Ishikawa (cell line): ENCODE measurements around the gene SMAD9.

Experiments
- CEBPB ChIP-seq: IDR thresholded peaks from 2 replicates; pipeline ENCODE4 v1.6.1; 2012
- CREB1 ChIP-seq: IDR thresholded peaks from 2 replicates; pipeline ENCODE4 v1.6.1; 2012; ENCODE audit warnings: low read depth
- EGR1 ChIP-seq: IDR thresholded peaks from 2 replicates; pipeline ENCODE4 v1.6.1; 2012
- EP300 ChIP-seq: IDR thresholded peaks from 2 replicates; pipeline ENCODE4 v1.6.1; 2012; ENCODE audit warnings: borderline replicate concordance
- FOXM1 ChIP-seq: IDR thresholded peaks from 2 replicates; pipeline ENCODE4 v1.6.1; 2012; ENCODE audit warnings: low read depth, borderline replicate concordance
- MAX ChIP-seq: IDR thresholded peaks from 2 replicates; pipeline ENCODE4 v1.6.1; 2012
- NFIC ChIP-seq: IDR thresholded peaks from 2 replicates; pipeline ENCODE4 v1.6.1; 2012
- RAD21 ChIP-seq: IDR thresholded peaks from 2 replicates; pipeline ENCODE4 v1.6.1; 2012; ENCODE audit warnings: low read depth
- REST ChIP-seq: IDR thresholded peaks from 2 replicates; pipeline ENCODE4 v1.6.1; 2012; ENCODE audit warnings: low read depth, mild to moderate bottlenecking
- TAF1 ChIP-seq: IDR thresholded peaks from 2 replicates; pipeline ENCODE4 v1.6.1; 2012; ENCODE audit warnings: low read depth, mild to moderate bottlenecking
- TCF12 ChIP-seq: IDR thresholded peaks from 2 replicates; pipeline ENCODE4 v1.6.1; 2012; ENCODE audit warnings: low read depth
- TEAD4 ChIP-seq: IDR thresholded peaks from 2 replicates; pipeline ENCODE4 v1.6.1; 2012
- USF1 ChIP-seq: IDR thresholded peaks from 2 replicates; pipeline ENCODE4 v1.6.1; 2012
- YY1 ChIP-seq: IDR thresholded peaks from 2 replicates; pipeline ENCODE4 v1.6.1; 2012; ENCODE audit warnings: low read depth
- ZBTB7A ChIP-seq: IDR thresholded peaks from 2 replicates; pipeline ENCODE4 v1.6.1; 2012; ENCODE audit warnings: low read depth

The SMAD9 gene

GRCh38 chr13:36905944-36906343 is 14.1 kb downstream of the SMAD9 start:
- no peak for TF ChIP-seq FOXM1
- TF ChIP-seq MAX = no peak
- no peak for TF ChIP-seq TEAD4
- TF ChIP-seq NFIC = no peak
- TF ChIP-seq ZBTB7A = no peak
- TF ChIP-seq EP300 = no peak
- no peak for TF ChIP-seq CEBPB
- no peak for TF ChIP-seq TCF12
- no peak for TF ChIP-seq TAF1
- TF ChIP-seq USF1 = no peak
- TF ChIP-seq REST = no peak
- TF ChIP-seq YY1 = no peak
- TF ChIP-seq CREB1 = no peak
- TF ChIP-seq RAD21 = no peak
- no peak for TF ChIP-seq EGR1

- TF ChIP-seq EGR1 = no peak
- TF ChIP-seq REST = no peak
- TF ChIP-seq EP300 = no peak
- TF ChIP-seq ZBTB7A = no peak
- no peak for TF ChIP-seq NFIC
- TF ChIP-seq TEAD4 = no peak
- no peak for TF ChIP-seq MAX
- TF ChIP-seq YY1 = no peak
- TF ChIP-seq RAD21 = no peak
- TF ChIP-seq USF1 = no peak
- TF ChIP-seq CEBPB = no peak
- no peak for TF ChIP-seq TAF1
- TF ChIP-seq CREB1 = no peak
- no peak for TF ChIP-seq FOXM1
- TF ChIP-seq TCF12 = no peak
Measured at GRCh38 chr13:36903925-36904595, 16.0 kb downstream of the SMAD9 start.

DNA sequence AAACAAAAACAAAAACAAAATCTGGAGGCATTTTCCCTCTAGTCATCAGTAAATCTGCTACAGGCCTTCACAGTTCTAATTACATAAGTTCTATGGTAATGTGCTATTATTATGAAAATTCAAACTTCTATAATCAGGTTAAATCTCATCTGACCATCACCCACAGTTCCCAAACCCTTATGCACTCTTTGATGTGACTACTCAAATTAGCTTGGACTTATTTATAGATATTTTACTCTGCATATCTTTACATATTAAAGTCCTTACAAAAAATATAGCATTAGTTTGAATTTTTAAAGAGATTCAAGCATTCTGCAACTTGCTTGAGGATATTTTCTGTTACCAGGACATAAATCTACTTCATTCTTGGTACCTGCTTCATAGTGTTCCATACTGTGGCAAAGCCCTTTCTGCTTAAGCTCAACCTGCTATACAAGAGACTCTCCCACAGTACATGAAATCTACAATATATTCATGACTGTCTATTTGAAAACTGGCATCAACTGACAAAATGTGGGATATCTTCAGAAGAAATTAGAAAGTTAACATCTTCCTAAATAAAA is 22.9 kb downstream of the SMAD9 start:
- TF ChIP-seq YY1 (no peak), EP300 (no peak), RAD21 (no peak), EGR1 (no peak), TCF12 (no peak), TAF1 (no peak), MAX (no peak), NFIC (no peak), USF1 (no peak)

DNA sequence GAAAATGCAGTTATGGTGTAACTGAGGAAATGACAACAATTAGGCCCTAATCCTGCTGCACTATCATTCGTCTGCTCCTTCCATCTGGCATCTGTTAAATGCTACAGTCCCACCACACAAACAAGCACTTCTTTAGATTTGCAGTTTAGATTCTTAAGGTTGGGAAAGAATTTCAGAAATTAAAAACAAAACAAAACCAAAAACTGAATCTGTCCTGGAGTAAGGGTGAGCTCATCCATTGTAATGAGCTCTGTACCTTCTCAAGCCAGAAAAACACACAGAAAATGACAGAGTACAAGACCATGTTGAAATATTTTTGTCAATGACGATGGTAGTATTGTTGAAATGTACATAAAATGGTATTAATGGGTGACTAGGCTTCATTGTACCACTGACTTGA is 28.3 kb downstream of the SMAD9 start:
- no peak for TF ChIP-seq FOXM1
- TF ChIP-seq EP300 = no peak
- no peak for TF ChIP-seq TCF12
- no peak for TF ChIP-seq CEBPB
- TF ChIP-seq REST = no peak
- TF ChIP-seq YY1 = no peak
- TF ChIP-seq CREB1 = no peak
